IMR-90 (cell line): ENCODE results near the gene GALNT14.

Experiments
- CEBPB ChIP-seq: IDR thresholded peaks from 2 replicates; pipeline ENCODE4 v1.6.1; 2012; ENCODE audit warnings: low read depth, low read length, improper control_type of control experiment
- FOS ChIP-seq: fragments of 150-350 bp; IDR thresholded peaks from 2 replicates; pipeline ENCODE4 v1.6.1; 2016; ENCODE audit warnings: low read depth, low read length
- MAZ ChIP-seq: IDR thresholded peaks from 2 replicates; pipeline ENCODE4 v1.6.1; 2012; ENCODE audit warnings: low read depth, mild to moderate bottlenecking, low read length, improper control_type of control experiment, moderate library complexity, borderline replicate concordance
- NFE2L2 ChIP-seq: fragments of 150-350 bp; IDR thresholded peaks from 2 replicates; pipeline ENCODE4 v1.6.1; 2016; ENCODE audit warnings: low read depth, mild to moderate bottlenecking, low read length
- TF ChIP-seq, protein P1 (sequence below): conservative IDR thresholded peaks from 2 replicates; pipeline ENCODE4 v1.5.1; 2012; ENCODE audit warnings: mild to moderate bottlenecking, low read depth, low read length, improper control_type of control experiment

DNA sequence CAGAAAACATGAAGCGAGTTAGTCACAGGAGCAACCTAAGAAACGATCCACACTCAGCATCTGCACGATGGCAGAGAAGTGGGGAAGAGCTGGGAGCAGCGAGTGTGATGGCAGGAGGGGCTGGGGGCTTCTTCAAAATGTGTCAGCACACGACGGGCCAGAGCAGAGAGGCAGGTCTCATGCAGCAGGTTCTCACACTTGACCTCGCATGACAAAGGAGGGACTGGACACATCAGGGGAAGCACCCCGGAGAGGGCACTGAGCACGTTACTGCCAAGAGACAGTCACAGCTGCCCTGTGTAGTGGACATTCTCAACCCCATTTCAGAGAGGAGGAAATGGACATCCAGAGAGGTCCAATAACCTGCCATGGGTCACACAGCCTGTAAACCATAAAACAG is 226.9 kb downstream of the GALNT14 start:
- TF ChIP-seq FOS (no peak), MAZ (no peak), NFE2L2 (no peak), CEBPB (no peak)
- TF ChIP-seq, protein P1, sequence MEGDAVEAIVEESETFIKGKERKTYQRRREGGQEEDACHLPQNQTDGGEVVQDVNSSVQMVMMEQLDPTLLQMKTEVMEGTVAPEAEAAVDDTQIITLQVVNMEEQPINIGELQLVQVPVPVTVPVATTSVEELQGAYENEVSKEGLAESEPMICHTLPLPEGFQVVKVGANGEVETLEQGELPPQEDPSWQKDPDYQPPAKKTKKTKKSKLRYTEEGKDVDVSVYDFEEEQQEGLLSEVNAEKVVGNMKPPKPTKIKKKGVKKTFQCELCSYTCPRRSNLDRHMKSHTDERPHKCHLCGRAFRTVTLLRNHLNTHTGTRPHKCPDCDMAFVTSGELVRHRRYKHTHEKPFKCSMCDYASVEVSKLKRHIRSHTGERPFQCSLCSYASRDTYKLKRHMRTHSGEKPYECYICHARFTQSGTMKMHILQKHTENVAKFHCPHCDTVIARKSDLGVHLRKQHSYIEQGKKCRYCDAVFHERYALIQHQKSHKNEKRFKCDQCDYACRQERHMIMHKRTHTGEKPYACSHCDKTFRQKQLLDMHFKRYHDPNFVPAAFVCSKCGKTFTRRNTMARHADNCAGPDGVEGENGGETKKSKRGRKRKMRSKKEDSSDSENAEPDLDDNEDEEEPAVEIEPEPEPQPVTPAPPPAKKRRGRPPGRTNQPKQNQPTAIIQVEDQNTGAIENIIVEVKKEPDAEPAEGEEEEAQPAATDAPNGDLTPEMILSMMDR = no peak
